ENCODE data around the gene CAPN13.

CAPN13 gene

GRCh38 chr2:30807249-30807648 lies at the start of gene CAPN13:
Gene CAPN13, minus strand, starts transcription at chr2:30807446. Its CDS starts 20,121 bp downstream, at chr2:30787325.
- no peak for DNase-seq (ENCODE audit: low read depth in 2 of 2)

GRCh38 chr2:30847841-30848240 lies 40.6 kb upstream of the CAPN13 start:
- DNase-seq (ENCODE audit: low read depth in 2 of 2), result no peak

- DNase-seq (ENCODE audit: low read depth in 2 of 2), result no peak
Observed at GRCh38 chr2:30847329-30847728, 40.1 kb upstream of the CAPN13 start.

- no peak for DNase-seq (ENCODE audit: low read depth in 2 of 2)
Observed at GRCh38 chr2:30828586-30828985, 21.3 kb upstream of the CAPN13 start.

GRCh38 chr2:30826916-30827315 lies 19.7 kb upstream of the CAPN13 start:
- DNase-seq (ENCODE audit: low read depth in 2 of 2), result no peak

GRCh38 chr2:30826481-30826880 lies 19.2 kb upstream of the CAPN13 start:
- DNase-seq (ENCODE audit: low read depth in 2 of 2), result no peak

GRCh38 chr2:30823452-30823851 lies 16.2 kb upstream of the CAPN13 start:
- DNase-seq (ENCODE audit: low read depth in 2 of 2), result no peak

GRCh38 chr2:30821960-30822359 lies 14.7 kb upstream of the CAPN13 start:
- no peak for DNase-seq (ENCODE audit: low read depth in 2 of 2)

GRCh38 chr2:30820381-30821055 lies 13.3 kb upstream of the CAPN13 start:
- no peak for DNase-seq (ENCODE audit: low read depth in 2 of 2)

- no peak for DNase-seq (ENCODE audit: low read depth in 2 of 2)
Observed at GRCh38 chr2:30809938-30810337, 2.7 kb upstream of the CAPN13 start.

- no peak for DNase-seq (ENCODE audit: low read depth in 2 of 2)
Observed at GRCh38 chr2:30808695-30809094, 1.4 kb upstream of the CAPN13 start.

- no peak for DNase-seq (ENCODE audit: low read depth in 2 of 2)
Observed at GRCh38 chr2:30803281-30803680, 4.0 kb downstream of the CAPN13 start.

- no peak for DNase-seq (ENCODE audit: low read depth in 2 of 2)
Observed at GRCh38 chr2:30802611-30803010, 4.6 kb downstream of the CAPN13 start.

- no peak for DNase-seq (ENCODE audit: low read depth in 2 of 2)
Observed at GRCh38 chr2:30801821-30802455, 5.3 kb downstream of the CAPN13 start.

GRCh38 chr2:30800159-30800558 lies 7.1 kb downstream of the CAPN13 start:
- DNase-seq (ENCODE audit: low read depth in 2 of 2), result no peak

- DNase-seq (ENCODE audit: low read depth in 2 of 2), result no peak
Observed at GRCh38 chr2:30799366-30799765, 7.9 kb downstream of the CAPN13 start.

GRCh38 chr2:30798536-30798991 lies 8.7 kb downstream of the CAPN13 start:
- DNase-seq (ENCODE audit: low read depth in 2 of 2), result no peak

GRCh38 chr2:30797381-30798015 lies 9.7 kb downstream of the CAPN13 start:
- no peak for DNase-seq (ENCODE audit: low read depth in 2 of 2)

GRCh38 chr2:30796699-30797098 lies 10.5 kb downstream of the CAPN13 start:
- no peak for DNase-seq (ENCODE audit: low read depth in 2 of 2)

GRCh38 chr2:30792521-30792920 lies 14.7 kb downstream of the CAPN13 start:
- DNase-seq (ENCODE audit: low read depth in 2 of 2), result no peak

- no peak for DNase-seq (ENCODE audit: low read depth in 2 of 2)
Observed at GRCh38 chr2:30790879-30791278, 16.4 kb downstream of the CAPN13 start.

- DNase-seq (ENCODE audit: low read depth in 2 of 2), result no peak
Observed at GRCh38 chr2:30789670-30790210, 17.5 kb downstream of the CAPN13 start.

Data from stimulated activated CD4-positive, alpha-beta T cell treated with anti-CD3 and anti-CD28 coated beads, Interleukin-4, amount 100 ng/mL, for 48 hours (primary cell).